SK-N-SH (cell line): ENCODE data around the gene SMURF1.

Experiments
- CTCF ChIP-seq: fragments of 200-600 bp; sonication (generic); IDR thresholded peaks from 2 replicates; pipeline ENCODE4 v1.6.1; 2017; ENCODE audit warnings: antibody characterized with exemption, mild to moderate bottlenecking, moderate library complexity
- EP300 ChIP-seq, 2 experiments: IDR thresholded peaks; 2 replicates each; pipeline versions ENCODE4 v1.4.0 to v1.6.1; 2012; ENCODE audit warnings: borderline replicate concordance in 1 of 2, low read depth in 1 of 2, low read length in 1 of 2
- EZH2phosphoT487 ChIP-seq: fragments of 200-600 bp; sonication (generic); IDR thresholded peaks from 2 replicates; pipeline ENCODE4 v1.6.1; 2017; ENCODE audit warnings: low read depth, mixed run types, mild to moderate bottlenecking, antibody characterized with exemption, moderate library complexity, borderline replicate concordance
- FOSL2 ChIP-seq: IDR thresholded peaks from 2 replicates; pipeline ENCODE4 v1.4.0; 2012; ENCODE audit warnings: low read depth, mild to moderate bottlenecking, moderate library complexity, borderline replicate concordance
- GABPA ChIP-seq: IDR thresholded peaks from 2 replicates; pipeline ENCODE4 v1.4.0; 2012; ENCODE audit warnings: low read depth, mild to moderate bottlenecking
- PBX3 ChIP-seq: IDR thresholded peaks from 2 replicates; pipeline ENCODE4; 2012
- POLR2AphosphoS5 ChIP-seq: IDR thresholded peaks from 2 replicates; pipeline ENCODE4 v1.6.1; 2012; ENCODE audit warnings: low read depth, low read length
- RFX5 ChIP-seq: IDR thresholded peaks from 2 replicates; pipeline ENCODE4 v1.6.1; 2012; ENCODE audit warnings: mild to moderate bottlenecking, improper control_type of control experiment, low read length
- USF2 ChIP-seq: fragments of 150-350 bp; IDR thresholded peaks from 2 replicates; pipeline ENCODE4 v1.6.1; 2017; ENCODE audit warnings: antibody characterized with exemption, low read length, low read depth, borderline replicate concordance

GRCh38 chr7:99000904-99001465 lies 142.9 kb downstream of the SMURF1 start:
- TF ChIP-seq CTCF (no peak), POLR2AphosphoS5 (no peak), EP300 (IDR thresholded peaks at IDR 0.05; ENCODE audit: borderline replicate concordance in 1 of 2, low read depth in 1 of 2, low read length in 1 of 2) (no peak), RFX5 (no peak), PBX3 (no peak), FOSL2 (no peak), USF2 (no peak), EZH2phosphoT487 (no peak), GABPA (no peak)
